Activated CD8-positive, alpha-beta memory T cell treated with anti-CD3 and anti-CD28 coated beads for 4 hours (primary cell): ENCODE measurements around the gene CD247.

Experiments
- DNase-seq, 2 donors: peaks; one replicate each; pipeline ENCODE4 v3.0.0-alpha.2; 2020; ENCODE audit warnings: low read depth in 2 of 2

CD247 gene

GRCh38 chr1:167489571-167490340 is 28.6 kb downstream of the CD247 start:
- peak in 1 of 2 donors; percentile 35 for DNase-seq

GRCh38 chr1:167488786-167489185 is 29.5 kb downstream of the CD247 start:
- no peak for DNase-seq

- no peak for DNase-seq
Measured at GRCh38 chr1:167487614-167488013, 30.7 kb downstream of the CD247 start.

- no peak for DNase-seq
Measured at GRCh38 chr1:167486090-167486824, 32.1 kb downstream of the CD247 start.

- no peak for DNase-seq
Measured at GRCh38 chr1:167484726-167485502, 33.4 kb downstream of the CD247 start.

GRCh38 chr1:167483790-167484189 is 34.5 kb downstream of the CD247 start:
- DNase-seq: no peak

- DNase-seq: no peak
Measured at GRCh38 chr1:167482184-167482583, 36.1 kb downstream of the CD247 start.

GRCh38 chr1:167479331-167479979 is 38.9 kb downstream of the CD247 start:
- no peak for DNase-seq

GRCh38 chr1:167477986-167478385 is 40.3 kb downstream of the CD247 start:
- DNase-seq: no peak

- no peak for DNase-seq
Measured at GRCh38 chr1:167476061-167476460, 42.3 kb downstream of the CD247 start.

GRCh38 chr1:167474191-167474641 is 44.1 kb downstream of the CD247 start:
- no peak for DNase-seq

GRCh38 chr1:167473761-167474160 is 44.6 kb downstream of the CD247 start:
- DNase-seq: no peak

GRCh38 chr1:167472752-167473521 is 45.4 kb downstream of the CD247 start:
- no peak for DNase-seq

GRCh38 chr1:167471568-167471967 is 46.8 kb downstream of the CD247 start:
- DNase-seq: no peak

- no peak for DNase-seq
Measured at GRCh38 chr1:167469280-167469965, 48.9 kb downstream of the CD247 start.

- DNase-seq: no peak
Measured at GRCh38 chr1:167467752-167468151, 50.6 kb downstream of the CD247 start.

GRCh38 chr1:167467126-167467710 is 51.1 kb downstream of the CD247 start:
- no peak for DNase-seq

GRCh38 chr1:167465743-167466142 is 52.6 kb downstream of the CD247 start:
- DNase-seq: no peak

GRCh38 chr1:167465018-167465417 is 53.3 kb downstream of the CD247 start:
- DNase-seq: no peak
